GM10266 (cell line): ENCODE results near the gene TTC22.
A peak's percentile ranks its signal among the peaks of the same experiment; 100 is the strongest.

Experiments used
- DNase-seq: peaks from one replicate; pipeline ENCODE4 v3.0.0; 2012; ENCODE audit errors: extremely low spot score
- TF ChIP-seq, protein P1 (sequence below): IDR thresholded peaks from 2 replicates; pipeline ENCODE4 v1.5.1; 2012; ENCODE audit warnings: mild to moderate bottlenecking, low read depth; ENCODE audit not compliant: control insufficient read depth, insufficient read depth; ENCODE audit errors: missing control alignments

Gene TTC22

DNA sequence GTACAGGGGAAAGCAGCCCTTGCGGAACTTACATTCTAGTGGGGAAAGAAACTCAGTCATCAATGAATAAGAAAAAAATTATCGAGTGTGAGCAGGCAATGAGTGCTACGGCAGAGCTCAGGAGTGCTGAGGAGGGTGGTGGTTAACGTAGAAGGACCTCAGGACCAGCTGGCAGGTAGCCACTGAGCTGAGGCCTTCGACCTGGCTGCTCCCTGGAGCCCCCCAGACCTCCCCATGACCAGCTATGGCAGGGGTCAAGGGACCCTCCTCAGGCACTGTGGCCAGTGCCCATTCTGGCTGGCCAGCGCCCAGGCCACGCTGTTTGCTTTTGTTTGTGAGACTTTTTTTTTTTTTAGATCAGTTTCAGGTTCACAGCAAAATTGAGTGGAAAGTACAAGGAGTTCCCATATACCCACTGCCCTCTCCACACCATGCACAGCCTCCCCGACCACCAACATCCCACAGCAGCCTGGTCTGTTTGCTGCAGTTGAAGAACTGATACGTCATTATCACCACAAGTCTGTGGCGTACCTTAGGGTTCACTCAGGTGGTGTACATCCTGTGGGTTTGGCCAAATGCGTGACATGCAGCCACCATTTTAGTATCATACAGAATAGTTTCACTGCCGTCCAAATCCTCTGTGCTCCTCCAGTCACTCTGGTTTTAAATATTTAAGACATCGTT lies 11.8 kb upstream of the TTC22 start:
- DNase-seq, result no peak
- TF ChIP-seq, protein P1, sequence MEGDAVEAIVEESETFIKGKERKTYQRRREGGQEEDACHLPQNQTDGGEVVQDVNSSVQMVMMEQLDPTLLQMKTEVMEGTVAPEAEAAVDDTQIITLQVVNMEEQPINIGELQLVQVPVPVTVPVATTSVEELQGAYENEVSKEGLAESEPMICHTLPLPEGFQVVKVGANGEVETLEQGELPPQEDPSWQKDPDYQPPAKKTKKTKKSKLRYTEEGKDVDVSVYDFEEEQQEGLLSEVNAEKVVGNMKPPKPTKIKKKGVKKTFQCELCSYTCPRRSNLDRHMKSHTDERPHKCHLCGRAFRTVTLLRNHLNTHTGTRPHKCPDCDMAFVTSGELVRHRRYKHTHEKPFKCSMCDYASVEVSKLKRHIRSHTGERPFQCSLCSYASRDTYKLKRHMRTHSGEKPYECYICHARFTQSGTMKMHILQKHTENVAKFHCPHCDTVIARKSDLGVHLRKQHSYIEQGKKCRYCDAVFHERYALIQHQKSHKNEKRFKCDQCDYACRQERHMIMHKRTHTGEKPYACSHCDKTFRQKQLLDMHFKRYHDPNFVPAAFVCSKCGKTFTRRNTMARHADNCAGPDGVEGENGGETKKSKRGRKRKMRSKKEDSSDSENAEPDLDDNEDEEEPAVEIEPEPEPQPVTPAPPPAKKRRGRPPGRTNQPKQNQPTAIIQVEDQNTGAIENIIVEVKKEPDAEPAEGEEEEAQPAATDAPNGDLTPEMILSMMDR, result no peak

DNA sequence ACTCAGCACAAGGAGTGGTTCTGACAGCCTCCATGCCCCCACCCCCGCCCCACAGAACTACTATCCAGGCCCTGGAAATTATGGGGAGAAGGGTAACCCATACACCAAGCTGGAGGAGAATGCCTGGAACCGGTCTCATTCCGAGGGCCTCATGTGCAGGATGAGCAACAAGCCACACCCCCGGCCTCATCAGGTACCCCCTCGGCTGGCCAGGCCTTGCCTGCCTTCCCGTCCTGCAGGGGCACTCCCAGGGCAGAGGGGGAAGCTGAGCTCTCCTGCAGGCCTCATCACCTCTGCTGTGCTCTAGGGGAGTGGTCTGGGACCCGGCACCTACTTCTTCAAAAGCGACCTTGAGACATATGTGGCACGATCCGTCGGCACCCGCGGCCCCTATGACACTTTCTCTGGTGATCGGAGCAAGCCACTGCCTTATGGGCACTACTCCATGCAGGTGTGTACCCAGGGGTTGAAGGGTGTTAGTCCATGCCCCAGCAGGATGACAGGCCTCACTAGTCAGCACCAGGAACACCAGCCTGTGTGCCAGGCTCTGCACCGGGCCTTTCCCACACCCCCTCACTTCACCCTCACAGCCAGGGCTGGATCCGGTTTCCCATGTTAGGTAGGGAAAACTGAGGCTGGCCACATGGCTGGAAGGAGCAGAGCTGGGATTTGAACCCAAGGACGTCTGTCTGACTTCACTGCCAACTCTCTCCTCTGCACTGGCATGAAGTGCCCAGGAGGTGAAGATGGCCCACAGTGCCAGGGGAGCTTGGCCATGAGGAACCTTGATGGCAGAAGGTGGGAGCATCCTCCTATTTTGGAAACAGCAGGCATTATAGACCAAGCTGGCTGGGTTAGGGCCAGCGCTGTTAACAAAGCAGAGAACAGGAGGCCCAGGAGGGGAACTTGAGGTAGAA lies 10.9 kb upstream of the TTC22 start:
- TF ChIP-seq, protein P1, result no peak
- no peak for DNase-seq

DNA sequence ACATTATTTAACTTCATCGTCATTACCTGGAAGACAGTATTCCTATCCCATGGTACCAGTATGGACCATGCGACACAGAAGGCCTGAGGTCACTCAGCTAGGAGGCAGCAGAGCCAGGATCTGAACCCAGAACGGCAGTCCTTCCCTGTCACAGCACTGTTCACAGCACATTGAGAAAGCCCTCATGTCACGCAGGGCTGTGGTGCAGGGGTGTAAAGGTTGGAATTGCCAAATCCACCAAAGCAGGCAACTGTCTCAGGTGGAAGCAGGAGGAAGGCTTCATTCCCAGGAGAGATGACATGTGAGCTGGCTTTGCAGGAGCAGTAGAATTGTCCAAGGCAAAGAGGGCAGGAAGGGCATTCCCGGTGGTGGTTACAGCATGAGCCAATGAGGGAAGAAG lies 9.9 kb upstream of the TTC22 start:
- DNase-seq, result no peak
- TF ChIP-seq, protein P1, result no peak

DNA sequence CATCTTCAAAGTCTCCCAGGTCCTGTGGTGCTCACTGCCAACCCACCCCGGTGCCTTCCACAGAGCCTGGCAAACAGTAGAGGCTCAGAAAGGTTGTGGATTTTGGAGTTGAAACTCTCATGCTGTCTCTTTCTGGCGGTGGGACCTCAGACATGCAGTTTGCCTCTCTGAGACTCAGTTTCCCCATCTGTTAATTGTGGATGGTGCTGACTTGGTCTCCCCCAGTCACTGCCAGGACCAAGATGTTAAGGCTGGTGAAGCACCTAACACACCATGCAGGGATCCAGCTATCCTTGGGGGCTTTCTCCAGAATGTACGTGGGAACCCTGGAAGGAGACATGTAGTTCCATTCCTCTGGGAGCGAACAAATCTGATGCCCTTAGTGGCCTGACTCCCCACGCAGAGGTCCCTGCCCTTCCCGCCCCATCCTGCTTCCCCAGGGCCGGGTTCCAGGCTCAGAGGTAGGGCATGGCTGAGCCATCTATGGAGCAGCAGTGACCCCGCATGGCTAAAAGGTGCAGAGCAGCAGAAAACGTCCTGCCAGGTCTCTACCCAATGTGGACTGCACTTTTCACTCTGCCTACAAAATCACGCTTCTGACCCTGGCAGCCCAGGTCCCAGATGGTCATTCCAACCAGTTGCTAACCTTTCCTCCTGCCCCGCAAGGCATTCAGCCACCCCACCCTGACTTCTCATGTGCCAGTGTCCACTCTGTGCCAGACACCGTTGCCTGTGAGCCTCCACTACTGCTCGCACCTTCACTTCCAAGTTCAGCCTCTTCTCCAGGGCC lies 9.2 kb upstream of the TTC22 start:
- TF ChIP-seq, protein P1, result peak; percentile 91
- DNase-seq, result peak; percentile 85

DNA sequence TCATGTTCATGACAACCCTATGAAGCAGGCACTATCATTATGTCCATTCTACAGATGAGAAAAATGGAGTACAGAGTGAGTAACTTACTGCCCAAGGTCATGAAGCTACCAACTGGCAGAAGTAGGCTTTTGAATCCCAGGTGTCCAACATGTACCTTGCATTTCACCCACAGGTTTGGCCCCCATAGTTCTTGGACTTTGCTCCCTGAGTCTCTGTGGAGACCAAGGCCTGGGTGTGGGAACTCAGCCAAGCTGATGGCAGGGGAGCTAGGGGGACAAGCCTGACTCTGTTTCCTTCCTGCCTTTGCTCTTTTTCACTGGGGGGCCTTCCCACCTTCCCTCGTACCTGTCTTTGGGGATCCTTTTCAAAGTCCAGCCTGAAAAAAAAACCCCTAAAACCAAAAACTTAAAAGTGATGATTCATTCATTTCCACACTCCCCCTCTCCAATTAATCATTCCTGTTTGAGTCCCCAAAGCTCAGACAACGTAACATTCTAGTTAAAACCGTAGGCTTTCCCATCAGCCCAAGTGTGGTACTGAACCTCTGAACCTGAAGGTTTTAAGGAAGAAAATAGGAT lies 8.5 kb upstream of the TTC22 start:
- DNase-seq, result no peak
- TF ChIP-seq, protein P1, result no peak

DNA sequence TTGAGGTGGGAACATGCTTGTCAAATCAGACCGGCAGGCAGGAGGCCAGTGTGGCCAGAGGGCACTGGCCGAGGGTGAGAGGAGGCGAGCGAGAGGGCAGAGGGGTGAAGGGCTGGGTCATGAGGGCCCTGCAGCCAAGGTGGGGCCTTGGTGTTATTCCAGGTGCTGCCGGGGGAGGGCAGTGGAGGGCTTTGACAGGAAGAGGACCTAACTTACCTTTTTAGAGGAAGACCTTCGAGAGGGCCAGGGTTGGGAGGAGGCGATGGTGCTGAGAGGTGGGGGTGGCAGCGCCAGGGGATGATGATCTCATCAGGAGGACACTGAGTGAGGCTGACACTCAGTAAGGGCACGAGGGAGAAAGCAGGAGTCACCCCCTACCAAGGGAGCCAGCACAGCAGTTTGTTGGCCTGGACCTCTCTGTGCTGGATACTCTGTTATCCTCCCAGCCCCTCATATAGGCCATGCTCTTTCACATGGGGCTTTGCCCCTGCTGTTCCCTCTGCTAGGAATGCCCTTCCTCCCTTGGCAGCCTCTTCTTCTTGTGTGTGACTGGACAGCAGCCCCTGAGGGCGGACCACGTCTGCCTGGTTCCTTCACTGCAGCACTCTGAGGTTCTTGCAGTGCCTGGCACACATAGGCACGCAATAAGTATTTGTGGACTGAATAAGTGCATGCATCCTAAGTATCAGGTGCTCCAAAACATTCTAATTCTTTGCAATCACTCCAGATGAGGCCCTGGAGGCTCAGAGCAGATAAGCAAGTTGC lies 7.5 kb upstream of the TTC22 start:
- TF ChIP-seq, protein P1, result no peak
- no peak for DNase-seq
